LNCAP (cell line): ENCODE measurements around the gene FNBP1.

Source experiments
- CTCF ChIP-seq: fragments of 450-650 bp; IDR thresholded peaks from 2 replicates; pipeline ENCODE4 v1.5.1; 2017; ENCODE audit warnings: mild to moderate bottlenecking

The FNBP1 gene

GRCh38 chr9:129865668-129866320 is 177.2 kb downstream of the FNBP1 start:
- no peak for TF ChIP-seq CTCF

- TF ChIP-seq CTCF, result no peak
Observed at GRCh38 chr9:129864991-129865647, 177.9 kb downstream of the FNBP1 start.

- TF ChIP-seq CTCF, result no peak
Observed at GRCh38 chr9:129863059-129863690, 179.8 kb downstream of the FNBP1 start.

- no peak for TF ChIP-seq CTCF
Observed at GRCh38 chr9:129861447-129861827, 181.6 kb downstream of the FNBP1 start.

GRCh38 chr9:129860653-129861446 is 182.1 kb downstream of the FNBP1 start:
- no peak for TF ChIP-seq CTCF

- TF ChIP-seq CTCF, result no peak
Observed at GRCh38 chr9:129858167-129858962, 184.6 kb downstream of the FNBP1 start.

GRCh38 chr9:129857207-129857606 is 185.8 kb downstream of the FNBP1 start:
- no peak for TF ChIP-seq CTCF
